Transverse colon (tissue), 4 donors: ENCODE results near the gene CEP120.

Source experiments
- CTCF ChIP-seq, 5 experiments: fragments of 200-600 bp in 3 of 5; fragments of 450-650 bp in 2 of 5; sonication (generic) in 3 of 5; IDR thresholded peaks; 1 replicate in 2 of 5; 2 replicates in 3 of 5; pipeline ENCODE4 v1.5.1; 2016 to 2017; ENCODE audit warnings: antibody characterized with exemption in 5 of 5, inconsistent platforms in 3 of 5, mild to moderate bottlenecking in 2 of 5, moderate library complexity in 1 of 5
- EP300 ChIP-seq: sonication (generic); formaldehyde crosslinking; IDR thresholded peaks from one replicate; pipeline ENCODE4 v1.6.1; 2017; ENCODE audit warnings: antibody characterized with exemption, low read depth
- POLR2AphosphoS5 ChIP-seq, 3 donors: sonication (generic); formaldehyde crosslinking; IDR thresholded peaks; one replicate each; pipeline ENCODE4 v1.6.1; 2016; ENCODE audit warnings: antibody characterized with exemption in 3 of 3

- TF ChIP-seq CTCF (IDR thresholded peaks at IDR 0.05) (no peak), EP300 (no peak), POLR2AphosphoS5 (IDR thresholded peaks at IDR 0.05) (no peak)
Measured at GRCh38 chr5:123449424-123449974, 26.3 kb upstream of the CEP120 start.
